GM12878 (cell line): ENCODE results near the gene MED31. TPM values are rescaled to one million over a fixed set of nuclear protein-coding genes. Genes with fewer than 3 reads are reported as not detected.

ENCODE experiments used
- ATAC-seq: fragments of 200-7000 bp; cut with Tn5 transposase; 3 replicates; pipeline ENCODE4 v1.9.1; 2020; ENCODE audit warnings: mild to moderate bottlenecking, moderate library complexity
- BruUV-seq: library from RNA; stranded (reverse); fragments of 400-500 nt; replicated peaks from 2 replicates; lab custom pipeline; 2021; lab: Mats Ljungman, UMichigan
- CTCF ChIA-PET: fragments of 300-600 bp; sonication (Branson Sonifier 250); formaldehyde crosslinking; extraction: SDS; loops from one replicate; lab custom pipeline; 2021; ENCODE audit warnings: inconsistent platforms; lab: Yijun Ruan, JAX
- POLR2A ChIA-PET: fragments of 350-600 bp; formaldehyde crosslinking; extraction: SDS; loops from one replicate; lab custom pipeline; 2021; ENCODE audit warnings: inconsistent platforms; lab: Charles Lee
- RAD21 ChIA-PET: fragments of 300-600 bp; sonication (Branson Sonifier 250); formaldehyde crosslinking; loops from one replicate; lab custom pipeline; 2023; ENCODE audit warnings: antibody characterized with exemption; ENCODE audit not compliant: unreplicated experiment; lab: Charles Lee
- SMC1A ChIA-PET: fragments of 300-600 bp; sonication (Branson Sonifier 250); formaldehyde crosslinking; loops from one replicate; lab custom pipeline; 2023; ENCODE audit not compliant: unreplicated experiment, uncharacterized antibody; lab: Charles Lee
- DNase-seq: peaks from one replicate; pipeline ENCODE4 v3.0.0-alpha.2; 2011; ENCODE audit warnings: low read depth, low spot score
- FAIRE-seq: peaks from 3 replicates; lab custom pipeline; 2011; peaks lifted over from hg19 to GRCh38; lab: Jason Lieb, UNC
- H2AFZ ChIP-seq: 2 replicates; pipeline ENCODE4 v1.6.0; 2011; ENCODE audit warnings: low read depth, low read length, control low read depth; ENCODE audit not compliant: control insufficient read depth
- H3K27ac ChIP-seq: 2 replicates; pipeline ENCODE4 v1.5.1; 2011; ENCODE audit warnings: control low read depth; ENCODE audit not compliant: control insufficient read depth, insufficient read depth
- H3K27me3 ChIP-seq, 2 experiments: replicated peaks in 1 of 2; 2 replicates each; pipeline versions ENCODE4 v1.6.0 to v1.6.1; 2011; ENCODE audit warnings: low read length in 1 of 2; ENCODE audit not compliant: control insufficient read depth in 2 of 2, insufficient read depth in 2 of 2
- H3K36me3 ChIP-seq, 2 experiments: 2 replicates each; pipeline ENCODE4 v1.5.1; 2011; ENCODE audit warnings: low read length in 1 of 2; ENCODE audit not compliant: control insufficient read depth in 2 of 2, insufficient read depth in 2 of 2
- H3K4me1 ChIP-seq: 2 replicates; pipeline ENCODE4 v1.6.1; 2011; ENCODE audit warnings: mild to moderate bottlenecking, low read length, moderate library complexity, mixed read lengths; ENCODE audit not compliant: control insufficient read depth, insufficient read depth
- H3K4me2 ChIP-seq: 2 replicates; pipeline ENCODE4 v1.6.0; 2011; ENCODE audit warnings: control low read depth; ENCODE audit not compliant: control insufficient read depth, insufficient read depth
- H3K4me3 ChIP-seq: fragments of 200-600 bp; sonication (generic); 2 replicates; pipeline ENCODE4 v1.5.1; 2016
- H3K79me2 ChIP-seq: 2 replicates; pipeline ENCODE4 v1.6.0; 2011; ENCODE audit warnings: low read length; ENCODE audit not compliant: control insufficient read depth, insufficient read depth
- H3K9ac ChIP-seq: 2 replicates; pipeline ENCODE4 v1.8.0; 2011; ENCODE audit warnings: low read length, control low read depth, mixed read lengths; ENCODE audit not compliant: control insufficient read depth, insufficient read depth
- H3K9me3 ChIP-seq: replicated peaks from 3 replicates; pipeline ENCODE4 v1.5.1; 2011; ENCODE audit warnings: mild to moderate bottlenecking, low read length; ENCODE audit not compliant: control insufficient read depth, insufficient read depth
- H4K20me1 ChIP-seq: 2 replicates; pipeline ENCODE4 v1.6.0; 2011; ENCODE audit not compliant: control insufficient read depth, insufficient read depth
- BACH1 ChIP-seq: fragments of 450-650 bp; IDR thresholded peaks from 2 replicates; pipeline ENCODE4 v1.6.1; 2017; ENCODE audit warnings: mild to moderate bottlenecking, borderline replicate concordance
- FOS ChIP-seq: IDR thresholded peaks from 3 replicates; pipeline ENCODE4 v1.6.1; 2011; ENCODE audit warnings: borderline replicate concordance; ENCODE audit not compliant: insufficient read length; ENCODE audit errors: extremely low read depth
- WGBS: methylation state at CpG from one replicate; pipeline ENCODE4 v1.1.6; 2016; ENCODE audit warnings: low lambda C conversion rate; ENCODE audit not compliant: insufficient replicate concordance, insufficient coverage; ENCODE audit errors: missing lambda C conversion rate; 5-methylcytosine and 5-hydroxymethylcytosine counted together
- in situ Hi-C: fragments of 300-500 bp; cut with MboI; formaldehyde crosslinking; loops from 9 replicates; pipeline ENCODE4 v1.14.3; 2018; ENCODE audit warnings: mixed read lengths
- intact Hi-C: fragments of 100-400 bp; cut with micrococcal nuclease; formaldehyde crosslinking; loops from one replicate; pipeline ENCODE4 v1.14.2; 2022; ENCODE audit not compliant: unreplicated experiment
- polyA plus RNA-seq, 11 experiments: library from polyadenylated mRNA; depleted of rRNA in 4 of 11; unstranded in 6 of 11; stranded (reverse) in 5 of 11; fragments of >200 nt; fragmentation: Nextera tagmentation in 4 of 11; fragmentation: Illumina TruSeq in 1 of 11; extraction: Ambion mirVana in 4 of 11; extraction: Trizol in 1 of 11; gene quantifications; 1 replicate in 1 of 11; 2 replicates in 10 of 11; pipeline versions ENCODE4 v1.2.1 to v1.2.3, GENCODE V29; 2011 to 2016; ENCODE audit warnings: inconsistent platforms in 2 of 11, missing spikeins in 2 of 11, low read depth in 1 of 11
- total RNA-seq, 4 experiments: library from RNA; depleted of rRNA in 3 of 4; stranded (reverse); fragments of >200 nt in 3 of 4; fragmentation: Illumina TruSeq in 1 of 4; extraction: Trizol in 1 of 4; gene quantifications; 2 replicates each; pipeline versions ENCODE4 v1.2.1 to v1.2.3, GENCODE V29; 2013 to 2021
- TF ChIP-seq, protein P1 (sequence below), 3 experiments: IDR thresholded peaks in 2 of 3; conservative IDR thresholded peaks in 1 of 3; 2 replicates each; pipeline ENCODE4 v1.5.1; 2011; ENCODE audit warnings: low read depth in 3 of 3, low read length in 3 of 3, mild to moderate bottlenecking in 3 of 3, control low read depth in 2 of 3, moderate library complexity in 2 of 3, inconsistent platforms in 1 of 3, mixed read lengths in 1 of 3; ENCODE audit not compliant: control insufficient read depth in 2 of 3, insufficient read depth in 1 of 3; ENCODE audit errors: extremely low read depth in 1 of 3
- TF ChIP-seq, protein P2 (sequence below): fragments of 450-650 bp; IDR thresholded peaks from 2 replicates; pipeline ENCODE4 v1.6.1; 2017; ENCODE audit warnings: low read depth, mild to moderate bottlenecking, moderate library complexity

MED31 gene
- total and polyA plus RNA-seq, 10 of the 15 experiments (the other 5 are each of a cell fraction or from before 2014, with no cell fraction given) = 14.4 to 71.1 (median 34.6) TPM

DNA sequence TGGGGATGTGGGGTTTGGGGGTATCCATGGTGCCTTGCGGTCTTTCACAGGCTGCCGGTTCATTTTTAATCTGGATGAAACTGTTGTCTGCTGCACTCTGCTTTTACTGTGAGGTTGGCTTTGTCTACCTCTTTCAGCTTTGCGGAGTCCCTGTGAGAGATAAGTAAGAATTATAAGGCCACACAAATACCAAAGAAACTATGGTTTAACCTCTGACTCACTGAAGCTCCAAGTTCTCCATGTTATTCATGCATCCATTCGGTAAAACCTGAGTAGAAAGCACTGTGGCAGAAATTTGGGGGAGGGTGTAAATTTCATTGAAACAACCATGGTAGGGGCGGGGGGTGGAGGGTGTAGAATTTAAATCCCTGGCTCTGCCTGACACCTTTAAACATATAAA, 41.4 kb downstream of the MED31 start:
- 99% methylated on average over 5 of the region's 5 CpGs for WGBS
- BruUV-seq = no TSS peak
- DNase-seq (no peak), FAIRE-seq (no peak), ATAC-seq (no peak)
- H3K4me2 ChIP-seq = no peak overlapping the region
- no peaks in the 10 kb centered on the region; the same call in 1 of the 2 replicates for H4K20me1 ChIP-seq
- no peak overlapping the region for H2AFZ ChIP-seq
- no peaks in the 10 kb centered on the region for H3K79me2 ChIP-seq
- CTCF ChIA-PET = interaction anchor here (0.6 kb wide), 1 partner anchor 89 kb away, joined by 3 read pairs; no protein-coding TSS in a partner anchor
- TF ChIP-seq, protein P1, sequence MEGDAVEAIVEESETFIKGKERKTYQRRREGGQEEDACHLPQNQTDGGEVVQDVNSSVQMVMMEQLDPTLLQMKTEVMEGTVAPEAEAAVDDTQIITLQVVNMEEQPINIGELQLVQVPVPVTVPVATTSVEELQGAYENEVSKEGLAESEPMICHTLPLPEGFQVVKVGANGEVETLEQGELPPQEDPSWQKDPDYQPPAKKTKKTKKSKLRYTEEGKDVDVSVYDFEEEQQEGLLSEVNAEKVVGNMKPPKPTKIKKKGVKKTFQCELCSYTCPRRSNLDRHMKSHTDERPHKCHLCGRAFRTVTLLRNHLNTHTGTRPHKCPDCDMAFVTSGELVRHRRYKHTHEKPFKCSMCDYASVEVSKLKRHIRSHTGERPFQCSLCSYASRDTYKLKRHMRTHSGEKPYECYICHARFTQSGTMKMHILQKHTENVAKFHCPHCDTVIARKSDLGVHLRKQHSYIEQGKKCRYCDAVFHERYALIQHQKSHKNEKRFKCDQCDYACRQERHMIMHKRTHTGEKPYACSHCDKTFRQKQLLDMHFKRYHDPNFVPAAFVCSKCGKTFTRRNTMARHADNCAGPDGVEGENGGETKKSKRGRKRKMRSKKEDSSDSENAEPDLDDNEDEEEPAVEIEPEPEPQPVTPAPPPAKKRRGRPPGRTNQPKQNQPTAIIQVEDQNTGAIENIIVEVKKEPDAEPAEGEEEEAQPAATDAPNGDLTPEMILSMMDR (IDR thresholded peaks at IDR 0.05 in 2 of 3, conservative IDR thresholded peaks at IDR 0.05 in 1 of 3; ENCODE audit: control insufficient read depth in 2 of 3, extremely low read depth in 1 of 3, insufficient read depth in 1 of 3, low read depth in 3 of 3, low read length in 3 of 3) = no peak
- TF ChIP-seq, protein P2, sequence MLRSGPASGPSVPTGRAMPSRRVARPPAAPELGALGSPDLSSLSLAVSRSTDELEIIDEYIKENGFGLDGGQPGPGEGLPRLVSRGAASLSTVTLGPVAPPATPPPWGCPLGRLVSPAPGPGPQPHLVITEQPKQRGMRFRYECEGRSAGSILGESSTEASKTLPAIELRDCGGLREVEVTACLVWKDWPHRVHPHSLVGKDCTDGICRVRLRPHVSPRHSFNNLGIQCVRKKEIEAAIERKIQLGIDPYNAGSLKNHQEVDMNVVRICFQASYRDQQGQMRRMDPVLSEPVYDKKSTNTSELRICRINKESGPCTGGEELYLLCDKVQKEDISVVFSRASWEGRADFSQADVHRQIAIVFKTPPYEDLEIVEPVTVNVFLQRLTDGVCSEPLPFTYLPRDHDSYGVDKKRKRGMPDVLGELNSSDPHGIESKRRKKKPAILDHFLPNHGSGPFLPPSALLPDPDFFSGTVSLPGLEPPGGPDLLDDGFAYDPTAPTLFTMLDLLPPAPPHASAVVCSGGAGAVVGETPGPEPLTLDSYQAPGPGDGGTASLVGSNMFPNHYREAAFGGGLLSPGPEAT = no peak
- TF ChIP-seq BACH1 = no peak
- TF ChIP-seq FOS = no peak
- H3K36me3 ChIP-seq = peaks cover 5 to 20% of the 10 kb centered on the region in 2 experiments
- intact Hi-C loops = no loop called here
- H3K9ac ChIP-seq = no peak overlapping the region
- POLR2A ChIA-PET = interaction anchor here (0.7 kb wide), 1 partner anchor 44 kb away, joined by 3 read pairs; no protein-coding TSS in a partner anchor
- H3K27me3 ChIP-seq = no peaks in the 10 kb centered on the region
- no peak overlapping the region for H3K27ac ChIP-seq
- in situ Hi-C loops = no loop called here
- H3K4me3 ChIP-seq = no peak overlapping the region
- no peaks in the 10 kb centered on the region for H3K9me3 ChIP-seq
- SMC1A ChIA-PET = no interaction called here
- H3K4me1 ChIP-seq = no peaks in the 10 kb centered on the region
- RAD21 ChIA-PET = no interaction called here
